ENCODE results near the gene PHYH. TPM values are rescaled to one million over a fixed set of nuclear protein-coding genes. Genes with fewer than 3 reads are reported as not detected.
"Not testable (repeated sequence)": the region's sequence is repeated elsewhere in the genome, so short reads cannot be mapped to it uniquely, and the experiment has no call there.

PHYH gene
- polyA plus RNA-seq, 3 donors from 2014 or later, result 6.7 to 11.5 (median 11.4) TPM

DNA sequence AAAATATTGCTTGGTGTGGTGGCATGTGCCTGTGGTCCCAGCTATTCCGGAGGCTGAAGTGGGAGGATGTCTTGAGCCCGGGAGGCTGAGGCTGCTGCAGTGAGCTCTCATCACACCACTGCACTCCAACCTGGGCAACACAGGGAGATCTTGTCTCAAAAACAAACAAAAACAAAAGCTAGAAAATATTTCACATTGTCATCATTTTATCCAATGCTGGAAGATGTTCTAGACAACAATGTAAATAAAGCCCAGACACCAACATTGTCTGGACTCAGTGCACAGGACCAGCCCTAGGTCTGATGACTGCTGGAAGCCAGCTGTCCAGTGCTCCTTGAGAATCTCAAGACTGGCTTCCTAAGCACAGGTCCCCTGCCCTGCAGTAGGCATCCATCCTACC lies 34.7 kb upstream of the PHYH start:
- no peak for DNase-seq
- Mint-ChIP-seq H3K9me3 (no peaks in the 10 kb centered on the region), H3K27ac (no peak overlapping the region), H3K27me3 (ENCODE audit: low read depth in 3 of 3) (peaks cover 0 to 4% (median 0%) of the 10 kb centered on the region in 3 donors), H3K4me1 (peaks cover 1 to 4% of the 10 kb centered on the region in 2 donors), H3K4me3 (no peak overlapping the region), H3K36me3 (peaks cover 9 to 46% (median 23%) of the 10 kb centered on the region in 3 donors)

DNA sequence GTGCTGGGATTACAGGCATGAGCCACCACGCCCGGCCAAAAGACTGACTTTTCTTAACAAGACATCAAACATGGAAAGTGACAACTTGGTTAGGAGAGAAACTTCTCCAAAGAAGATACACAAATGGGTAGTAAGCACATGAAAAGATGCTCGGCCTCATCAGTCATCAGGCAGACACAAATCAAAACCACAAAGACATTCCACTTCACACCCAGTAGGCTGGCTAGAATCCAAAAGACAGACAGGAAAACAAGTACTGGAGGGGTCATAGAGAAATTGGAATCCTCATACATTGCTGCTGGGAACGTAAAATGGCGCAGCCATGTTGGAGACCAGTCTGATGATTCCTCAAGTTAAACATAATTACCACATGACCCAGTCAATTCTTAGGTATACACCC lies 31.8 kb upstream of the PHYH start:
- H3K27ac Mint-ChIP-seq, result no peak overlapping the region

DNA sequence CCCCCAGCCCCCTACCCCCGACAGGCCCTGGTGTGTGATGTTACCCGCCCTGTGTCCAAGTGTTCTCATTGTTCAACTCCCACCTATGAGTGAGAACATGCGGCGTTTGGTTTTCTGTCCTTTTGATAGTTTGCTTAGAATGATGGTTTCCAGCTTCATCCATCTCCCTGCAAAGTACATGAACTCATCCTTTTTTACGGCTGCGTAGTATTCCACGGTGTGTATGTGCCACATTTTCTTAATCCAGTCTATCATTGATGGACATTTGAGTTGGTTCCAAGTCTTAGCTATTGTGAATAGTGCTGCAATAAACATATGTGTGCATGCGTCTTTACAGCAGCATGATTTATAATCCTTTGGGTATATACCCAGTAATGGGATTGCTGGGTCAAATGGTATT lies 31.1 kb upstream of the PHYH start:
- peaks cover 26 to 57% (median 31%) of the 10 kb centered on the region in 3 donors for H3K36me3 Mint-ChIP-seq
- not testable (repeated sequence) for H3K4me1 Mint-ChIP-seq; DNase-seq; H3K9me3 Mint-ChIP-seq; H3K4me3 Mint-ChIP-seq; H3K27ac Mint-ChIP-seq; H3K27me3 Mint-ChIP-seq (ENCODE audit: low read depth in 3 of 3)

More for the DNA sequence above, 31.8 kb upstream of the PHYH start:
- H3K4me1 Mint-ChIP-seq, result no peaks in the 10 kb centered on the region
- H3K9me3 Mint-ChIP-seq, result no peaks in the 10 kb centered on the region
- peaks cover 0 to 1% (median 0%) of the 10 kb centered on the region in 3 donors for H3K27me3 Mint-ChIP-seq (ENCODE audit: low read depth in 3 of 3)
- peaks cover 25 to 60% (median 31%) of the 10 kb centered on the region in 3 donors for H3K36me3 Mint-ChIP-seq
- H3K4me3 Mint-ChIP-seq, result no peak overlapping the region
- no peak for DNase-seq

DNA sequence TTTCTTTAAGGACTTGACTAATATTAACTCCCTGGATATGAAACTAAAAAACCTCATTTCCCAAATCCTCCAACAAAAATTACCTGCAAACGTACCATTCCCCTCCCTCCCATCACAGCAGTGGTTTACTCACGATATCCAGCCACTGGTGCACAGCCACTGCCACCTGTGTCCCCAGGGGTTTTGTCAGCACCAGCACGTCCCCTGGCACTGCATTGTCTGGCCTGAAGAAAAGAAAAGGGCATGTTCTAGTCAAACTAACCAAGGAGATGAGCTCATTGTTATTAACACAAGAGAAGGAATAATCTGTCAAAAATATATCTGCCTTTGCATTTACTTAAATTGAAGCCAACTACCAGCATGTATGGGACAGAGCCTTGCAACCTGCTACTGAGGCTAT lies 29.7 kb upstream of the PHYH start:
- Mint-ChIP-seq H3K4me1 (no peaks in the 10 kb centered on the region), H3K27me3 (ENCODE audit: low read depth in 3 of 3) (peaks cover 0 to 1% (median 0%) of the 10 kb centered on the region in 3 donors), H3K27ac (peak overlapping the region in 1 of 6 donors; percentile 84), H3K36me3 (peaks cover 36 to 61% (median 39%) of the 10 kb centered on the region in 3 donors), H3K9me3 (no peaks in the 10 kb centered on the region), H3K4me3 (no peak overlapping the region)
- no peak for DNase-seq

- Mint-ChIP-seq H3K4me1 (no peaks in the 10 kb centered on the region), H3K27me3 (ENCODE audit: low read depth in 3 of 3) (peaks cover 0 to 1% (median 0%) of the 10 kb centered on the region in 3 donors), H3K9me3 (no peaks in the 10 kb centered on the region), H3K27ac (peak overlapping the region in 1 of 6 donors; percentile 18), H3K4me3 (no peak overlapping the region), H3K36me3 (peaks cover 36 to 66% (median 44%) of the 10 kb centered on the region in 3 donors)
- no peak for DNase-seq
Observed at GRCh38 chr10:13328613-13329012, 28.7 kb upstream of the PHYH start.

- Mint-ChIP-seq H3K36me3 (peaks cover 36 to 69% (median 41%) of the 10 kb centered on the region in 3 donors), H3K9me3 (no peaks in the 10 kb centered on the region), H3K27me3 (ENCODE audit: low read depth in 3 of 3) (peaks cover 0 to 1% (median 0%) of the 10 kb centered on the region in 3 donors), H3K4me3 (no peak overlapping the region), H3K27ac (peak overlapping the region in 1 of 6 donors; percentile 18), H3K4me1 (no peaks in the 10 kb centered on the region)
- no peak for DNase-seq
Observed at GRCh38 chr10:13328126-13328525, 28.3 kb upstream of the PHYH start.

DNA sequence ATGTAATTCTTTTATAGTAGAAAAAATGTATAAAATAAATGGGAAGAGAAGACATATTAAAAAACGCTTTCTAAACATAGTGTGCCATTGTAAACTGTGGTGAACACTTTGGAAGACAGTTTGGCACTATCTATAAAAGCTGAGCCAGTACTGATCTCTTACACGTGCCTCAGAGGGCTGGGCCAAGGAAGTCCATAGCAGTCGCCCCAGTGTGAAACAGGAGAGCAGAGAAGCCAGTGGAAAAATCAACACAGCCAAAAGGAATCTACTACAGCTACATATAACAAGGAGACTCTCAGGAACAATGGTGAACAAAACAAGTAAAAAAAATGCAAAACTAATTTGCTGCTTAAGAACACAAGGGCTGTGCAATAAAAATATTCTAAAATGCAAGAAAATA lies 27.7 kb upstream of the PHYH start:
- peaks cover 0 to 1% (median 0%) of the 10 kb centered on the region in 3 donors for H3K27me3 Mint-ChIP-seq (ENCODE audit: low read depth in 3 of 3)
- H3K4me1 Mint-ChIP-seq, result no peaks in the 10 kb centered on the region
- H3K4me3 Mint-ChIP-seq, result no peak overlapping the region
- peak overlapping the region in 4 of 6 donors; percentile 18 to 55 (median 36) for H3K27ac Mint-ChIP-seq
- no peak for DNase-seq
- H3K9me3 Mint-ChIP-seq, result no peaks in the 10 kb centered on the region
- peaks cover 36 to 72% (median 41%) of the 10 kb centered on the region in 3 donors for H3K36me3 Mint-ChIP-seq

- Mint-ChIP-seq H3K27ac (no peak overlapping the region), H3K36me3 (peaks cover 25 to 45% (median 27%) of the 10 kb centered on the region in 3 donors)
Observed at GRCh38 chr10:13322615-13323148, 22.8 kb upstream of the PHYH start.

DNA sequence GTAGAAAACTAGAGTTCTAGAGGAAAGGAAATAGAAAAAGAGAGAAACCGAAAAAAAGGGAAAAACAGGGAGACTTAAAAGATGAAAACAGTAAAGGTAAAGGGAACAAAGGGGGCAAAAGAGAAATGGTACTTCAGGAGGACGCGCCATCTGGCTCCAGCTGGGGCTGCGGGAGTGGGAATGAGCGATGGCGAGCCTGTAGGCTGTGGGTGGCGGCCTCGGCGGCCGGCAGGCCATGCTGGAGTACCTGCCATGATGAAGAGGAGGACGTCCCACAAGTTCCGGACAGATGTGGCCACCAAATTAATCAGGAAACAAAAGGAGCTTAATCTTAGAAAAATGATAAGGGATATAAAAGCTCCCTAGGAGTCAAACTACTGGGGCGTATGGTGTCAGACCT lies 21.7 kb upstream of the PHYH start:
- DNase-seq, result no peak
- Mint-ChIP-seq H3K9me3 (no peaks in the 10 kb centered on the region), H3K4me1 (no peaks in the 10 kb centered on the region), H3K27ac (no peak overlapping the region), H3K27me3 (ENCODE audit: low read depth in 3 of 3) (no peaks in the 10 kb centered on the region), H3K4me3 (no peak overlapping the region), H3K36me3 (peaks cover 19 to 38% (median 23%) of the 10 kb centered on the region in 3 donors)

More at GRCh38 chr10:13322615-13323148, 22.8 kb upstream of the PHYH start:
- Mint-ChIP-seq H3K9me3 (no peaks in the 10 kb centered on the region), H3K27me3 (ENCODE audit: low read depth in 3 of 3) (no peaks in the 10 kb centered on the region), H3K4me3 (no peak overlapping the region), H3K4me1 (no peaks in the 10 kb centered on the region)
- DNase-seq, result no peak

DNA sequence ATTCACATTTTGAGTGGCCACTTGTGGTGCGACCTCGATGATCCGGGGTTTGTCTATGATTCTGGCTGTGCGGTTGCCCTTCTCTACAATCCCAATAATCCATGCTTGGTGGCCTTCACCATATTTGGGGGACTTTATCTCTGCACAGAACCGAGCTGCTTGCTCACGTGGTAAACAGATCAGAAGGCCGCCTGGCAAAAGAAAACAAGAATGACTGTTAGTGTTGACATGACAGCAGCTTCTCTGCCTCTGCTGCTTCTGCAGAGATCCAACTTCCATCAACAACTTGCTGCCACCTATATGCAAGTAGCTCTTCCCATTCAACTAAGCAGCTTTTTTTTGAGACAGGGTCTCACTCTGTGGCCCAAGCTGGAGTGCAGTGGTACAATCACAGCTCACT lies 19.3 kb upstream of the PHYH start:
- H3K27me3 Mint-ChIP-seq (ENCODE audit: low read depth in 3 of 3), result peaks cover 0 to 2% (median 0%) of the 10 kb centered on the region in 3 donors
- no peak overlapping the region for H3K4me3 Mint-ChIP-seq
- H3K27ac Mint-ChIP-seq, result peak overlapping the region in 1 of 6 donors; percentile 51
- H3K9me3 Mint-ChIP-seq, result no peaks in the 10 kb centered on the region
- no peaks in the 10 kb centered on the region for H3K4me1 Mint-ChIP-seq
- peaks cover 7 to 23% (median 13%) of the 10 kb centered on the region in 3 donors for H3K36me3 Mint-ChIP-seq
- no peak for DNase-seq

- Mint-ChIP-seq H3K27me3 (ENCODE audit: low read depth in 3 of 3) (peaks cover 0 to 2% (median 2%) of the 10 kb centered on the region in 3 donors), H3K4me1 (no peaks in the 10 kb centered on the region), H3K36me3 (peaks cover 7 to 15% (median 8%) of the 10 kb centered on the region in 3 donors), H3K9me3 (no peaks in the 10 kb centered on the region), H3K4me3 (no peak overlapping the region), H3K27ac (no peak overlapping the region)
- DNase-seq, result no peak
Observed at GRCh38 chr10:13317474-13317873, 17.6 kb upstream of the PHYH start.

DNA sequence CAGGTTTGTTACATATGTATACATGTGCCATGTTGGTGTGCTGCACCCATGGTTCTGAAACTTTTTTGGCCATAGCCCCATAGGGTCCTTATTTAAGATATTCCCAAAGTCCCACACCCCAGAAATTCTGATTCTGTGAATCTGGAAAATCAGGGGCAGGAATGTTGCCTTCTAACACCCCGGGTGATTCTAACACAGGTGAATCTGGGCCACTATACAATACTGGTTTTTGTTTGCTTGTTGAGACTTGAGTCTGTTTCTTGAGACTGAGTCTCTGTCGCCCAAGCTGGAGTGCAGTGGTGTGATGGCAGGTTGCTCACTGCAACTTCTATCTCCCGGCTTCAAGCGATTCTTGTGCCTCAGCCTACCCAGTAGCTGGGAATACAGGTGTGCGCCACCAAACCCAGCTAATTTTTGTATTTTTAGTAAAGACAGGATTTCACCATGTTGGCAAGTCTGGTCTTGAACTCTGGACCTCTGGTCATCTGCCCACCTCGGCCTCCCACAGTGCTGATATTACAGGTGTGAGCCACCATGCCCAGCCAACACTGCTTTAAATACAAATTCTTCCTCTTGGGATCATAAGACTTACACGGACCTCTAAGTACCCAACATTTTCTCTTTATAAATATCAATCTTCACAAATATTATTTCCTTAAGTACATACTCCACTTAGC lies 16.9 kb upstream of the PHYH start:
- DNase-seq, result no peak
- peaks cover 5 to 9% (median 8%) of the 10 kb centered on the region in 3 donors for H3K36me3 Mint-ChIP-seq
- no peaks in the 10 kb centered on the region for H3K9me3 Mint-ChIP-seq
- H3K4me1 Mint-ChIP-seq, result no peaks in the 10 kb centered on the region
- H3K4me3 Mint-ChIP-seq, result no peak overlapping the region
- no peak overlapping the region for H3K27ac Mint-ChIP-seq
- peaks cover 0 to 2% (median 2%) of the 10 kb centered on the region in 3 donors for H3K27me3 Mint-ChIP-seq (ENCODE audit: low read depth in 3 of 3)

GRCh38 chr10:13315361-13315760 lies 15.5 kb upstream of the PHYH start:
- H3K4me3 Mint-ChIP-seq, result no peak overlapping the region
- DNase-seq, result no peak
- peaks cover 0 to 2% (median 2%) of the 10 kb centered on the region in 3 donors for H3K27me3 Mint-ChIP-seq (ENCODE audit: low read depth in 3 of 3)
- H3K4me1 Mint-ChIP-seq, result no peaks in the 10 kb centered on the region
- no peaks in the 10 kb centered on the region for H3K9me3 Mint-ChIP-seq
- no peak overlapping the region for H3K27ac Mint-ChIP-seq
- peaks cover 0 to 3% (median 3%) of the 10 kb centered on the region in 3 donors for H3K36me3 Mint-ChIP-seq

DNA sequence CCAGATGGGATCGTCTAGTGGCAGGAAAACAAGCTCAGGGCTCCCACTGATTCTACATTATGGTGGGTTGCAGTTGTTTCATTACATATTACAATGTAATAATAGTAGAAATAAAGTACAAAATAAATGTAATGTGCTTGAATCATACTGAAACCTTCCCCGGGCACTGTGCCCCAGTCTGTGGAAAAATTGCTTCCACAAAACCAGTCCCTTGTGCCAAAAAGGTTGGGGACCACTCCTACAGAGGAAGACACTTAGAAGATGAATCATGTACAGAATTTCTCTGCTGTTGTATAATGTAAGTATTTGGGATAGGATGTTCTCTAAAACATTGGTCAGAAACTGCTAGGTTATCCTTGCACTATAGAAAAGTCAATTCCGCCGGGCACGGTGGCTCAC lies 11.3 kb upstream of the PHYH start:
- Mint-ChIP-seq H3K27ac (no peak overlapping the region), H3K4me3 (no peak overlapping the region), H3K4me1 (no peaks in the 10 kb centered on the region), H3K36me3 (peaks cover 0 to under 1% (median 0%) of the 10 kb centered on the region in 3 donors), H3K9me3 (no peaks in the 10 kb centered on the region), H3K27me3 (ENCODE audit: low read depth in 3 of 3) (peaks cover 0 to 2% (median 2%) of the 10 kb centered on the region in 3 donors)
- no peak for DNase-seq
